Endothelial cell of umbilical vein (primary cell): ENCODE data around the gene NEU2. TPM values are rescaled to one million over a fixed set of nuclear protein-coding genes. Genes with fewer than 3 reads are reported as not detected.

Source experiments
- BruUV-seq: library from RNA; stranded (reverse); fragments of 400-500 nt; replicated peaks from 2 replicates; lab custom pipeline; 2021; lab: Mats Ljungman, UMichigan
- CTCF ChIA-PET: fragments of 300-600, 350-600 bp; sonication (Branson Sonifier 250); formaldehyde crosslinking; loops from one replicate; lab custom pipeline; 2021; ENCODE audit warnings: antibody characterized with exemption, inconsistent platforms; lab: Charles Lee
- POLR2A ChIA-PET: fragments of 300-600, 350-600 bp; sonication (Branson Sonifier 250); formaldehyde crosslinking; loops from one replicate; lab custom pipeline; 2021; ENCODE audit warnings: antibody characterized with exemption, inconsistent platforms; lab: Charles Lee
- DNase-seq: peaks from one replicate; pipeline ENCODE4 v3.0.0-alpha.2; 2011; ENCODE audit warnings: low read depth, low spot score
- FAIRE-seq: peaks from 2 replicates; lab custom pipeline; 2011; peaks lifted over from hg19 to GRCh38; lab: Jason Lieb, UNC
- H2AFZ ChIP-seq: 2 replicates; pipeline ENCODE4 v1.6.0; 2012; ENCODE audit warnings: low read depth, low read length, control low read depth, inconsistent platforms
- H3K27ac ChIP-seq: 2 replicates; pipeline ENCODE4 v1.5.1; 2011; ENCODE audit warnings: low read depth, mild to moderate bottlenecking, control low read depth, low read length, moderate library complexity; ENCODE audit not compliant: insufficient read depth
- H3K27me3 ChIP-seq, 2 experiments: 2 replicates each; pipeline versions ENCODE4 v1.6.0 to v1.6.1; 2011; ENCODE audit warnings: low read length in 2 of 2, mixed read lengths in 1 of 2; ENCODE audit not compliant: control insufficient read depth in 2 of 2, insufficient read depth in 2 of 2
- H3K36me3 ChIP-seq, 2 experiments: 2 replicates in 1 of 2; 3 replicates in 1 of 2; pipeline ENCODE4 v1.5.1; 2011; ENCODE audit warnings: low read length in 2 of 2, mild to moderate bottlenecking in 1 of 2, moderate library complexity in 1 of 2; ENCODE audit not compliant: control insufficient read depth in 2 of 2, insufficient read depth in 2 of 2; ENCODE audit errors: extremely low read depth in 1 of 2
- H3K4me1 ChIP-seq: 3 replicates; pipeline ENCODE4 v1.5.1; 2011; ENCODE audit warnings: mild to moderate bottlenecking, low read length; ENCODE audit not compliant: control insufficient read depth, insufficient read depth; ENCODE audit errors: extremely low read depth
- H3K4me2 ChIP-seq: 2 replicates; pipeline ENCODE4 v1.6.1; 2011; ENCODE audit warnings: low read length, control low read depth, mixed read lengths; ENCODE audit not compliant: insufficient read depth
- H3K4me3 ChIP-seq, 3 experiments: fragments of 200-600 bp in 1 of 3; sonication (generic), shearing (Covaris generic) in 1 of 3; replicated peaks in 1 of 3; 2 replicates each; pipeline ENCODE4 v1.5.1; 2011 to 2016; ENCODE audit warnings: control low read depth in 3 of 3, low read length in 3 of 3, mild to moderate bottlenecking in 2 of 3, inconsistent platforms in 1 of 3, low read depth in 1 of 3, moderate library complexity in 1 of 3; ENCODE audit not compliant: insufficient read depth in 1 of 3
- H3K79me2 ChIP-seq: 2 replicates; pipeline ENCODE4 v1.6.0; 2012; ENCODE audit warnings: low read length, inconsistent platforms; ENCODE audit not compliant: control insufficient read depth, insufficient read depth
- H3K9ac ChIP-seq: replicated peaks from 2 replicates; pipeline ENCODE3; 2011; ENCODE audit warnings: low read length, control low read depth; ENCODE audit not compliant: insufficient read depth; ENCODE audit errors: extremely low read depth
- H3K9me1 ChIP-seq: replicated peaks from 3 replicates; pipeline ENCODE4 v1.6.0; 2011; ENCODE audit warnings: mild to moderate bottlenecking, low read length; ENCODE audit not compliant: control insufficient read depth, insufficient read depth; ENCODE audit errors: extremely low read depth
- H3K9me3 ChIP-seq: replicated peaks from 2 replicates; pipeline ENCODE4 v1.5.1; 2012; ENCODE audit warnings: low read length, inconsistent platforms; ENCODE audit not compliant: control insufficient read depth, insufficient read depth
- H4K20me1 ChIP-seq: replicated peaks from 2 replicates; pipeline ENCODE3; 2011; ENCODE audit warnings: mild to moderate bottlenecking, low read length; ENCODE audit not compliant: control insufficient read depth, insufficient read depth; ENCODE audit errors: extremely low read depth
- CTCF ChIP-seq, 2 donors: IDR thresholded peaks; 1 replicate in 1 of 2; 2 replicates in 1 of 2; pipeline ENCODE4 v1.5.1; 2011; ENCODE audit warnings: low read length in 2 of 2, mild to moderate bottlenecking in 2 of 2, moderate library complexity in 2 of 2, control low read depth in 1 of 2, inconsistent platforms in 1 of 2, low read depth in 1 of 2; ENCODE audit not compliant: insufficient read depth in 1 of 2; ENCODE audit errors: extremely low read depth in 1 of 2
- GATA2 ChIP-seq: IDR thresholded peaks from 2 replicates; pipeline ENCODE4 v1.7.0; 2011; ENCODE audit warnings: low read depth, mild to moderate bottlenecking, moderate library complexity, mixed read lengths, low read length; ENCODE audit not compliant: insufficient read length, insufficient read depth
- POLR2AphosphoS5 ChIP-seq: IDR thresholded peaks from 2 replicates; pipeline ENCODE4 v1.6.1; 2012; ENCODE audit warnings: low read depth, mild to moderate bottlenecking, control low read depth, low read length, moderate library complexity; ENCODE audit not compliant: insufficient read depth
- dilution Hi-C: fragments of 300-500 bp; cut with MboI; formaldehyde crosslinking; loops from one replicate; pipeline ENCODE4 v1.15.0; 2019; ENCODE audit warnings: low sequenced_read_pairs; ENCODE audit not compliant: extremely low pct_ligation_motif_present
- intact Hi-C: fragments of 100-400 bp; cut with micrococcal nuclease; formaldehyde crosslinking; loops from one replicate; pipeline ENCODE4 v1.10.0; 2022
- polyA plus RNA-seq, 4 experiments: library from polyadenylated mRNA; depleted of rRNA in 3 of 4; stranded (reverse) in 3 of 4; unstranded in 1 of 4; fragments of >200 nt; gene quantifications; 2 replicates each; pipeline versions ENCODE4 v1.2.1 to v1.2.3, GENCODE V29; 2011 to 2012; ENCODE audit warnings: missing spikeins in 1 of 4
- total RNA-seq: library from RNA; stranded (reverse); gene quantifications from 2 replicates; pipeline ENCODE4 v1.2.3, GENCODE V29; 2021

NEU2 gene
- total and polyA plus RNA-seq, 2 donors (not counting 3 experiments of a cell fraction or from before 2014, with no cell fraction given): not detected

DNA sequence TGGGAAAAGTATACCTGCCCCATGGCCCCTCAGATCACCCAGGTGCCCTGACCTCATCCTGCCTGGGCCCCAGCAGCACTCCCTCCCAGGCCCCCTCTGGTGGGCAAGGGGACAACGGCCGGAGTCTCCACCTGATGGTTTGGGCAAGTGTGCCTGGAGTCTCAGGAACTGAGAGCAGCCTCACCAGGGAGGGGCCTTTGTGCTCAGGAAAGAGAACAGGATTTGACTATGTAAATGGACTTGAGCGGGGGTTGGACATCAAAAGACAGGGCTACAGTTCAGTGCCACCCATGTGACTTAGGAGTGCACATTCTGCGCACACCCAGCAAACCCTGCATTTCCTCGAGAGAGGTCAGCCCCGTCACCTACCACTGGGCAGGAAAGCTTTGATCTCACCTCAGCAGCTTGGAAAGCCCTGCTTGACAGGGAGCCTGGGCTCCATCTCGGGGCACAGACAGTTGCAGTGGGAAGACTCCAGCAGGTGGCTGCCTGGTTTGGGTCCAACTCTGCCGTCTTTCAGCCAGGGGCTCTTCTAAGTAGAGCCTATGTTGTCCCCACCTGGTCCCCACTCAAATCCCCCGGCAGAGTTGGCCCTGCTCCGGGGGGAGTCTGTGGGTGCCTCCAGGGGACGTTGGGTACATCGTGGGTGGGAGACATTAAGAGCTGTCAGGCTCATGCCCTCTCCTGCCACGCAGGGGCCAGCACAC, 30.9 kb downstream of the NEU2 start:
- H3K9me1 ChIP-seq: no peaks in the 10 kb centered on the region
- H3K9me3 ChIP-seq: no peaks in the 10 kb centered on the region
- H3K36me3 ChIP-seq: peaks cover 0 to 4% of the 10 kb centered on the region in 2 experiments
- no peaks in the 10 kb centered on the region for H4K20me1 ChIP-seq
- no peak overlapping the region for H3K4me2 ChIP-seq
- intact Hi-C loops: no loop called here
- no peak overlapping the region for H3K4me3 ChIP-seq
- dilution Hi-C loops: no loop called here
- FAIRE-seq (no peak), DNase-seq (no peak)
- no peak overlapping the region for H3K9ac ChIP-seq
- ChIA-PET POLR2A (no interaction called here), CTCF (interaction anchor here (1.7 kb wide), 1 partner anchor 9 kb away, joined by 13 read pairs; no protein-coding TSS in a partner anchor)
- H3K27ac ChIP-seq: no peak overlapping the region
- no TSS peak for BruUV-seq
- no peak for TF ChIP-seq GATA2
- TF ChIP-seq CTCF (IDR thresholded peaks at IDR 0.05; ENCODE audit: extremely low read depth in 1 of 2, insufficient read depth in 1 of 2, low read depth in 1 of 2, low read length in 2 of 2): peak in 1 of 2 donors; percentile 18
- H3K4me1 ChIP-seq: peaks cover 36% of the 10 kb centered on the region
- no peaks in the 10 kb centered on the region for H3K27me3 ChIP-seq
- peaks cover 38% of the 10 kb centered on the region for H3K79me2 ChIP-seq
- H2AFZ ChIP-seq: no peak overlapping the region

GRCh38 chr2:233063976-233064411, 31.5 kb downstream of the NEU2 start:
- Histone ChIP-seq H3K36me3 (peaks cover 0 to 4% of the 10 kb centered on the region in 2 experiments), H2AFZ (no peak overlapping the region), H3K27me3 (no peaks in the 10 kb centered on the region), H3K27ac (no peak overlapping the region), H3K9me3 (no peaks in the 10 kb centered on the region), H3K9ac (no peak overlapping the region), H3K4me2 (no peak overlapping the region), H3K79me2 (peaks cover 43% of the 10 kb centered on the region), H3K9me1 (no peaks in the 10 kb centered on the region), H4K20me1 (no peaks in the 10 kb centered on the region), H3K4me1 (peaks cover 36% of the 10 kb centered on the region), H3K4me3 (no peak overlapping the region)
- no peak for TF ChIP-seq POLR2AphosphoS5
- TF ChIP-seq GATA2: no peak
- FAIRE-seq: no peak
- BruUV-seq: no TSS peak
- intact Hi-C loops: no loop called here
- dilution Hi-C loops: no loop called here
- ChIA-PET CTCF (interaction anchor here (1.7 kb wide), 1 partner anchor 10 kb away, joined by 13 read pairs; no protein-coding TSS in a partner anchor), POLR2A (no interaction called here)
- DNase-seq: no peak
